ENCODE results near the gene USP49. TPM values are rescaled to one million over a fixed set of nuclear protein-coding genes. Genes with fewer than 3 reads are reported as not detected.

The USP49 gene
- total and polyA plus RNA-seq, 2 of the 13 experiments (the other 11 are each of a cell fraction or from before 2014, with no cell fraction given): 2.9 to 4.3 TPM

- no peak for ATAC-seq
- Histone ChIP-seq H2AFZ (ENCODE audit: low read length) (no peak overlapping the region), H3K4me3 (replicated peaks in 1 of 3; ENCODE audit: insufficient read depth in 1 of 3, low read depth in 2 of 3, low read length in 3 of 3) (no peak overlapping the region), H3K4me1 (ENCODE audit: insufficient read depth, low read length) (peaks cover 12% of the 10 kb centered on the region), H3K27ac (ENCODE audit: extremely low read length, insufficient read depth, low read length) (no peak overlapping the region), H3K27me3 (ENCODE audit: control insufficient read depth in 1 of 2, insufficient read depth in 2 of 2, low read length in 2 of 2) (no peaks in the 10 kb centered on the region), H3K4me2 (ENCODE audit: low read depth, low read length) (no peak overlapping the region), H3K36me3 (replicated peaks in 1 of 2; ENCODE audit: control insufficient read depth in 1 of 2, insufficient read depth in 2 of 2, low read length in 2 of 2) (no peaks in the 10 kb centered on the region), H3K9me3 (ENCODE audit: low read length) (no peaks in the 10 kb centered on the region), H4K20me1 (ENCODE audit: insufficient read depth, low read length) (no peaks in the 10 kb centered on the region), H3K79me2 (ENCODE audit: insufficient read depth, low read length) (no peaks in the 10 kb centered on the region), H3K9ac (ENCODE audit: insufficient read depth, low read depth, low read length) (no peak overlapping the region)
- BruUV-seq (replicated peaks): no TSS peak
- TF ChIP-seq KAT7 (CRISPR knock-in tag; IDR thresholded peaks at IDR 0.05; ENCODE audit: borderline replicate concordance) (no peak), YEATS4 (CRISPR knock-in tag; IDR thresholded peaks at IDR 0.05; ENCODE audit: borderline replicate concordance) (no peak)
- 95% methylated on average over 13 of the region's 13 CpGs for WGBS (ENCODE audit: low lambda C conversion rate)
- POLR2A ChIA-PET: no interaction called here
- in situ Hi-C loops (cut with HindIII; ENCODE audit: extremely low pct_ligation_motif_present, low pct_unique_long_range_greater_than_20kb) (no loop called here), intact Hi-C loops (cut with micrococcal nuclease; ENCODE audit: unreplicated experiment) (no loop called here)
- no peak for DNase-seq (ENCODE audit: low spot score)
- no peak for FAIRE-seq
- CTCF ChIA-PET (ENCODE audit: low intra/inter-chr PET ratio, low total read pairs): no interaction called here
Measured at GRCh38 chr6:41872147-41872546, 23.0 kb downstream of the USP49 start.

DNA sequence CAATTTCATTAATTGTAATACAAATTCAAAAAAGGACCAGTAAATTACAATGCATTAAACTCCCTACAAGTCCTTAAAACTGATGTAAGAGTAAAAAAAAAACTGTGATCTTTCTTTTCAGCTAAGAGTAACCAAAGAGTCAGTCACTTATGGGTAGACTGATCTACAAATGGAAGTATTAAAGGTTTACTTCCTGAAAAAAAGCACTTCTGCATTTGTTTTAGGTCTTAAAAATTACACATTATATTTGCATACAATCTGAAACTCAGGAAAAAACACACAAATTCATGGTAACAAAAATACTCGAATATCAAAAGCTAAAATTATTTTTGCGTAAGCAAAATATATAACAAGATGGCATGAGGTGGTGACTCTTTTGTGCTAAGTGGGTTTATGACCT, 23.5 kb downstream of the USP49 start:
- CTCF ChIA-PET (ENCODE audit: low intra/inter-chr PET ratio, low total read pairs): no interaction called here
- FAIRE-seq: no peak

More for the DNA sequence above, 23.5 kb downstream of the USP49 start:
- BruUV-seq (replicated peaks): no TSS peak
- H3K4me2 ChIP-seq (ENCODE audit: low read depth, low read length): no peak overlapping the region
- intact Hi-C loops (cut with micrococcal nuclease; ENCODE audit: unreplicated experiment): no loop called here
- no peak overlapping the region for H3K4me3 ChIP-seq (replicated peaks in 1 of 3; ENCODE audit: insufficient read depth in 1 of 3, low read depth in 2 of 3, low read length in 3 of 3)
- H3K9ac ChIP-seq (ENCODE audit: insufficient read depth, low read depth, low read length): no peak overlapping the region
- no peaks in the 10 kb centered on the region for H3K36me3 ChIP-seq (replicated peaks in 1 of 2; ENCODE audit: control insufficient read depth in 1 of 2, insufficient read depth in 2 of 2, low read length in 2 of 2)
- no peak overlapping the region for H2AFZ ChIP-seq (ENCODE audit: low read length)
- 63% methylated on average over 2 of the region's 2 CpGs for WGBS (ENCODE audit: low lambda C conversion rate)
- no peaks in the 10 kb centered on the region for H3K79me2 ChIP-seq (ENCODE audit: insufficient read depth, low read length)
- TF ChIP-seq ZNF281 (CRISPR knock-in tag; IDR thresholded peaks at IDR 0.05; ENCODE audit: borderline replicate concordance): no peak
- H3K27me3 ChIP-seq (ENCODE audit: control insufficient read depth in 1 of 2, insufficient read depth in 2 of 2, low read length in 2 of 2): no peaks in the 10 kb centered on the region
- H3K9me3 ChIP-seq (ENCODE audit: low read length): no peaks in the 10 kb centered on the region
- POLR2A ChIA-PET: no interaction called here
- in situ Hi-C loops (cut with HindIII; ENCODE audit: extremely low pct_ligation_motif_present, low pct_unique_long_range_greater_than_20kb): no loop called here
- no peak overlapping the region for H3K27ac ChIP-seq (ENCODE audit: extremely low read length, insufficient read depth, low read length)
- H4K20me1 ChIP-seq (ENCODE audit: insufficient read depth, low read length): no peaks in the 10 kb centered on the region
- ATAC-seq (no peak), DNase-seq (ENCODE audit: low spot score) (no peak)
- peaks cover 7% of the 10 kb centered on the region for H3K4me1 ChIP-seq (ENCODE audit: insufficient read depth, low read length)
